Uterus (tissue), 2 donors: Measurements from ENCODE around the gene SUPT5H.

ENCODE experiments used
- CTCF ChIP-seq, 4 experiments: fragments of 200-600 bp in 2 of 4; fragments of 450-650 bp in 2 of 4; sonication (generic) in 2 of 4; IDR thresholded peaks; one replicate each; pipeline ENCODE4 v1.5.1; 2016 to 2019; ENCODE audit warnings: antibody characterized with exemption in 4 of 4, mild to moderate bottlenecking in 2 of 4, moderate library complexity in 1 of 4
- POLR2A ChIP-seq, 2 donors: fragments of 450-650 bp; IDR thresholded peaks; one replicate each; pipeline ENCODE4 v1.6.1; 2016; ENCODE audit warnings: antibody characterized with exemption in 2 of 2, mild to moderate bottlenecking in 1 of 2, moderate library complexity in 1 of 2

- TF ChIP-seq CTCF (IDR thresholded peaks at IDR 0.05) (no peak), POLR2A (IDR thresholded peaks at IDR 0.05) (no peak)
These were observed 55.2 kb downstream of the SUPT5H start for GRCh38 chr19:39500543-39500942.
